ENCODE measurements around the gene PIPOX. TPM values are rescaled to one million over a fixed set of nuclear protein-coding genes. Genes with fewer than 3 reads are reported as not detected.

The PIPOX gene
- total RNA-seq, 4 donors from 2014 or later: 0.58 to 1.7 (median 0.93) TPM; not detected in 1

- 87 to 88% methylated on average over 1 of the region's 1 CpG for WGBS, 2 donors
- no peak for DNase-seq
- no peaks in the 10 kb centered on the region for H3K4me1 ChIP-seq
- no peak overlapping the region for H3K4me3 ChIP-seq (replicated peaks in 1 of 3)
- intact Hi-C loops (cut with DNase I): no loop called here
- no peaks in the 10 kb centered on the region for H3K36me3 ChIP-seq
- H3K27me3 ChIP-seq: no peaks in the 10 kb centered on the region
- no peak overlapping the region for H3K27ac ChIP-seq
- TF ChIP-seq CTCF (IDR thresholded peaks at IDR 0.05) (no peak), POLR2A (IDR thresholded peaks at IDR 0.05) (no peak)
- no peaks in the 10 kb centered on the region for H3K9me3 ChIP-seq
Observed at GRCh38 chr17:29012535-29012934, 30.4 kb upstream of the PIPOX start.

GRCh38 chr17:29014716-29015115 is 28.2 kb upstream of the PIPOX start:
- no peaks in the 10 kb centered on the region for H3K9me3 ChIP-seq

GRCh38 chr17:29016345-29017210 is 26.4 kb upstream of the PIPOX start:
- intact Hi-C loops (cut with DNase I): no loop called here
- WGBS, 2 donors: 60 to 69% methylated on average over 13 of the region's 13 CpGs
- H3K27me3 ChIP-seq: no peaks in the 10 kb centered on the region

More at GRCh38 chr17:29014716-29015115, 28.2 kb upstream of the PIPOX start:
- 66 to 67% methylated on average over 5 of the region's 5 CpGs for WGBS, 2 donors
- H3K27me3 ChIP-seq: no peaks in the 10 kb centered on the region
- no peak for DNase-seq
- no peak overlapping the region for H3K27ac ChIP-seq
- intact Hi-C loops (cut with DNase I): no loop called here
- H3K4me3 ChIP-seq (replicated peaks in 1 of 3): no peak overlapping the region
- H3K4me1 ChIP-seq: peaks cover 2% of the 10 kb centered on the region in 2 donors
- no peak for TF ChIP-seq POLR2A (IDR thresholded peaks at IDR 0.05)
- no peak for TF ChIP-seq CTCF (IDR thresholded peaks at IDR 0.05)
- H3K36me3 ChIP-seq: no peaks in the 10 kb centered on the region

GRCh38 chr17:29018788-29019474 is 24.0 kb upstream of the PIPOX start:
- TF ChIP-seq CTCF (IDR thresholded peaks at IDR 0.05): no peak
- no peak for TF ChIP-seq POLR2A (IDR thresholded peaks at IDR 0.05)
- H3K27me3 ChIP-seq: no peaks in the 10 kb centered on the region
- intact Hi-C loops (cut with DNase I): no loop called here

More at GRCh38 chr17:29016345-29017210, 26.4 kb upstream of the PIPOX start:
- H3K4me3 ChIP-seq (replicated peaks in 1 of 3): no peak overlapping the region
- H3K4me1 ChIP-seq: peaks cover 7 to 10% of the 10 kb centered on the region in 2 donors
- no peak for DNase-seq
- TF ChIP-seq CTCF (IDR thresholded peaks at IDR 0.05): no peak
- no peak for TF ChIP-seq POLR2A (IDR thresholded peaks at IDR 0.05)
- H3K9me3 ChIP-seq: no peaks in the 10 kb centered on the region
- no peak overlapping the region for H3K27ac ChIP-seq
- H3K36me3 ChIP-seq: no peaks in the 10 kb centered on the region

More at GRCh38 chr17:29018788-29019474, 24.0 kb upstream of the PIPOX start:
- no peak overlapping the region for H3K27ac ChIP-seq
- no peak overlapping the region for H3K4me3 ChIP-seq (replicated peaks in 1 of 3)
- H3K36me3 ChIP-seq: no peaks in the 10 kb centered on the region
- DNase-seq: no peak
- peaks cover 7 to 10% of the 10 kb centered on the region in 2 donors for H3K4me1 ChIP-seq
- no peaks in the 10 kb centered on the region for H3K9me3 ChIP-seq
- 54 to 60% methylated on average over 6 of the region's 6 CpGs for WGBS, 2 donors
